Measurements from ENCODE around the gene COP1.

COP1 gene

GRCh38 chr1:176198413-176198812 lies 8.7 kb downstream of the COP1 start:
- DNase-seq: no peak

GRCh38 chr1:176196728-176197127 lies 10.4 kb downstream of the COP1 start:
- DNase-seq: no peak

- no peak for DNase-seq
Observed at GRCh38 chr1:176195547-176195946, 11.5 kb downstream of the COP1 start.

GRCh38 chr1:176193663-176194062 lies 13.4 kb downstream of the COP1 start:
- no peak for DNase-seq

- no peak for DNase-seq
Observed at GRCh38 chr1:176193023-176193422, 14.1 kb downstream of the COP1 start.

GRCh38 chr1:176188604-176189003 lies 18.5 kb downstream of the COP1 start:
- DNase-seq: no peak

GRCh38 chr1:176187001-176187400 lies 20.1 kb downstream of the COP1 start:
- no peak for DNase-seq

GRCh38 chr1:176183618-176184017 lies 23.5 kb downstream of the COP1 start:
- no peak for DNase-seq

GRCh38 chr1:176178316-176178715 lies 28.8 kb downstream of the COP1 start:
- DNase-seq: no peak

- no peak for DNase-seq
Observed at GRCh38 chr1:176177764-176178163, 29.3 kb downstream of the COP1 start.

GRCh38 chr1:176174108-176174507 lies 33.0 kb downstream of the COP1 start:
- no peak for DNase-seq

- no peak for DNase-seq
Observed at GRCh38 chr1:176172215-176172614, 34.9 kb downstream of the COP1 start.

GRCh38 chr1:176167210-176167609 lies 39.9 kb downstream of the COP1 start:
- no peak for DNase-seq

- no peak for DNase-seq
Observed at GRCh38 chr1:176165573-176165972, 41.5 kb downstream of the COP1 start.

- no peak for DNase-seq
Observed at GRCh38 chr1:176164014-176164678, 42.9 kb downstream of the COP1 start.

GRCh38 chr1:176159993-176160392 lies 47.1 kb downstream of the COP1 start:
- no peak for DNase-seq

GRCh38 chr1:176157995-176158394 lies 49.1 kb downstream of the COP1 start:
- no peak for DNase-seq

- no peak for DNase-seq
Observed at GRCh38 chr1:176149939-176150807, 56.9 kb downstream of the COP1 start.

- no peak for DNase-seq
Observed at GRCh38 chr1:176144526-176144925, 62.6 kb downstream of the COP1 start.

GRCh38 chr1:176142973-176143372 lies 64.1 kb downstream of the COP1 start:
- no peak for DNase-seq

- DNase-seq: no peak
Observed at GRCh38 chr1:176141449-176141848, 65.6 kb downstream of the COP1 start.

GRCh38 chr1:176136891-176137290 lies 70.2 kb downstream of the COP1 start:
- DNase-seq: no peak

GRCh38 chr1:176134666-176135065 lies 72.4 kb downstream of the COP1 start:
- no peak for DNase-seq

- DNase-seq: no peak
Observed at GRCh38 chr1:176122282-176122681, 84.8 kb downstream of the COP1 start.
